ENCODE data around the gene KCNQ4.

Gene KCNQ4

GRCh38 chr1:40836283-40836682 is 52.7 kb downstream of the KCNQ4 start:
- no peak overlapping the region for H3K4me3 ChIP-seq (ENCODE audit: low read length)
- DNase-seq (ENCODE audit: low read depth): no peak
- no peak for TF ChIP-seq CTCF (conservative IDR thresholded peaks at IDR 0.05; ENCODE audit: low read depth, low read length)

GRCh38 chr1:40837601-40838000 is 54.0 kb downstream of the KCNQ4 start:
- TF ChIP-seq CTCF (conservative IDR thresholded peaks at IDR 0.05; ENCODE audit: low read depth, low read length): no peak
- H3K4me3 ChIP-seq (ENCODE audit: low read length): no peak overlapping the region
- no peak for DNase-seq (ENCODE audit: low read depth)

- no peak for TF ChIP-seq CTCF (conservative IDR thresholded peaks at IDR 0.05; ENCODE audit: low read depth, low read length)
- DNase-seq (ENCODE audit: low read depth): no peak
- H3K4me3 ChIP-seq (ENCODE audit: low read length): no peak overlapping the region
These were observed 54.7 kb downstream of the KCNQ4 start for GRCh38 chr1:40838045-40838979.

- no peak overlapping the region for H3K4me3 ChIP-seq (ENCODE audit: low read length)
- TF ChIP-seq CTCF (conservative IDR thresholded peaks at IDR 0.05; ENCODE audit: low read depth, low read length): no peak
- no peak for DNase-seq (ENCODE audit: low read depth)
These were observed 55.7 kb downstream of the KCNQ4 start for GRCh38 chr1:40838980-40839942.

- no peak for DNase-seq (ENCODE audit: low read depth)
- TF ChIP-seq CTCF (conservative IDR thresholded peaks at IDR 0.05; ENCODE audit: low read depth, low read length): no peak
- no peak overlapping the region for H3K4me3 ChIP-seq (ENCODE audit: low read length)
These were observed 56.4 kb downstream of the KCNQ4 start for GRCh38 chr1:40839943-40840335.

GRCh38 chr1:40840526-40841323 is 57.1 kb downstream of the KCNQ4 start:
- peak; percentile 10 for TF ChIP-seq CTCF (conservative IDR thresholded peaks at IDR 0.05; ENCODE audit: low read depth, low read length)
- H3K4me3 ChIP-seq (ENCODE audit: low read length): no peak overlapping the region
- DNase-seq (ENCODE audit: low read depth): no peak

Data from retinal pigment epithelial cell (primary cell).